Smooth muscle cell (in vitro differentiated cells): ENCODE measurements around the gene PCDHGC5. TPM values are rescaled to one million over a fixed set of nuclear protein-coding genes. Genes with fewer than 3 reads are reported as not detected.

Source experiments
- DNase-seq: peaks from one replicate; lab custom pipeline; 2025; ENCODE audit not compliant: unreplicated experiment; lab: John Stamatoyannopoulos, UW
- H2AFZ ChIP-seq: fragments of 200-600 bp; sonication (generic); 2 replicates; pipeline ENCODE4 v1.6.0; 2016; ENCODE audit warnings: antibody characterized with exemption, low read depth, mild to moderate bottlenecking
- H3F3A ChIP-seq: fragments of 200-600 bp; sonication (generic); 2 replicates; pipeline ENCODE4 v1.6.0; 2017; ENCODE audit warnings: antibody characterized with exemption, low read depth
- H3K27ac ChIP-seq: fragments of 200-600 bp; sonication (generic); 2 replicates; pipeline ENCODE4 v1.5.1; 2016; ENCODE audit warnings: low read depth, mild to moderate bottlenecking
- H3K27me3 ChIP-seq: fragments of 200-600 bp; sonication (generic); 2 replicates; pipeline ENCODE4 v1.6.1; 2016; ENCODE audit warnings: low read depth, mild to moderate bottlenecking
- H3K36me3 ChIP-seq: fragments of 200-600 bp; sonication (generic); 2 replicates; pipeline ENCODE4 v1.5.1; 2016; ENCODE audit warnings: low read depth
- H3K4me1 ChIP-seq: fragments of 200-600 bp; sonication (generic); 2 replicates; pipeline ENCODE4 v1.5.1; 2016; ENCODE audit warnings: low read depth
- H3K4me2 ChIP-seq: fragments of 200-600 bp; sonication (generic); 2 replicates; pipeline ENCODE4 v1.6.0; 2016; ENCODE audit warnings: mild to moderate bottlenecking
- H3K4me3 ChIP-seq: fragments of 200-600 bp; sonication (generic); 2 replicates; pipeline ENCODE4 v1.5.1; 2016; ENCODE audit warnings: mild to moderate bottlenecking
- H3K79me2 ChIP-seq: fragments of 200-600 bp; sonication (generic); 2 replicates; pipeline ENCODE4 v1.6.0; 2016; ENCODE audit warnings: low read depth, mild to moderate bottlenecking
- H3K9ac ChIP-seq: fragments of 200-600 bp; sonication (generic); 2 replicates; pipeline ENCODE4 v1.6.0; 2016; ENCODE audit warnings: low read depth
- H3K9me3 ChIP-seq: fragments of 200-600 bp; sonication (generic); replicated peaks from 2 replicates; pipeline ENCODE4 v1.5.1; 2016; ENCODE audit warnings: low read depth
- H4K20me1 ChIP-seq: fragments of 200-600 bp; sonication (generic); 2 replicates; pipeline ENCODE4 v1.6.0; 2016; ENCODE audit warnings: low read depth
- WGBS: methylation state at CpG from one replicate; pipeline ENCODE4 v1.1.7; 2016; ENCODE audit warnings: low lambda C conversion rate; 5-methylcytosine and 5-hydroxymethylcytosine counted together
- polyA plus RNA-seq: library from polyadenylated mRNA; unstranded; fragments of >200 nt; fragmentation: Nextera tagmentation; extraction: Ambion mirVana; gene quantifications from 2 replicates; pipeline ENCODE4 v1.2.1, GENCODE V29; 2016
- total RNA-seq: library from RNA; depleted of rRNA; stranded (reverse); fragments of >200 nt; gene quantifications from 2 replicates; pipeline ENCODE4 v1.2.3, GENCODE V29; 2014
- TF ChIP-seq, protein P1 (sequence below): fragments of 200-600 bp; sonication (generic); IDR thresholded peaks from 2 replicates; pipeline ENCODE4 v1.5.1; 2017; ENCODE audit warnings: borderline replicate concordance, mild to moderate bottlenecking, antibody characterized with exemption; ENCODE audit not compliant: insufficient read depth, poor library complexity, severe bottlenecking

Gene PCDHGC5
- total and polyA plus RNA-seq, 2 experiments from 2014 or later, result 1.8 to 3.3 TPM

- Histone ChIP-seq H3K27ac (no peak overlapping the region), H3K4me1 (peaks cover 19% of the 10 kb centered on the region), H3K9me3 (no peaks in the 10 kb centered on the region), H3K36me3 (peaks cover 3% of the 10 kb centered on the region), H3K4me2 (no peak overlapping the region), H3K9ac (no peak overlapping the region), H3K4me3 (no peak overlapping the region), H4K20me1 (no peaks in the 10 kb centered on the region), H2AFZ (no peak overlapping the region), H3K79me2 (peaks cover 21% of the 10 kb centered on the region), H3F3A (peaks cover 32% of the 10 kb centered on the region), H3K27me3 (no peaks in the 10 kb centered on the region)
- TF ChIP-seq, protein P1, sequence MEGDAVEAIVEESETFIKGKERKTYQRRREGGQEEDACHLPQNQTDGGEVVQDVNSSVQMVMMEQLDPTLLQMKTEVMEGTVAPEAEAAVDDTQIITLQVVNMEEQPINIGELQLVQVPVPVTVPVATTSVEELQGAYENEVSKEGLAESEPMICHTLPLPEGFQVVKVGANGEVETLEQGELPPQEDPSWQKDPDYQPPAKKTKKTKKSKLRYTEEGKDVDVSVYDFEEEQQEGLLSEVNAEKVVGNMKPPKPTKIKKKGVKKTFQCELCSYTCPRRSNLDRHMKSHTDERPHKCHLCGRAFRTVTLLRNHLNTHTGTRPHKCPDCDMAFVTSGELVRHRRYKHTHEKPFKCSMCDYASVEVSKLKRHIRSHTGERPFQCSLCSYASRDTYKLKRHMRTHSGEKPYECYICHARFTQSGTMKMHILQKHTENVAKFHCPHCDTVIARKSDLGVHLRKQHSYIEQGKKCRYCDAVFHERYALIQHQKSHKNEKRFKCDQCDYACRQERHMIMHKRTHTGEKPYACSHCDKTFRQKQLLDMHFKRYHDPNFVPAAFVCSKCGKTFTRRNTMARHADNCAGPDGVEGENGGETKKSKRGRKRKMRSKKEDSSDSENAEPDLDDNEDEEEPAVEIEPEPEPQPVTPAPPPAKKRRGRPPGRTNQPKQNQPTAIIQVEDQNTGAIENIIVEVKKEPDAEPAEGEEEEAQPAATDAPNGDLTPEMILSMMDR, result no peak
- WGBS, result 96% methylated on average over 2 of the region's 2 CpGs
- DNase-seq, result no peak
Measured at GRCh38 chr5:141503681-141504080, 14.8 kb downstream of the PCDHGC5 start.

GRCh38 chr5:141504216-141504615 is 15.3 kb downstream of the PCDHGC5 start:
- H3F3A ChIP-seq, result peaks cover 32% of the 10 kb centered on the region
- no peaks in the 10 kb centered on the region for H3K27me3 ChIP-seq
- H3K9me3 ChIP-seq, result no peaks in the 10 kb centered on the region
- peaks cover 22% of the 10 kb centered on the region for H3K4me1 ChIP-seq
- no peak overlapping the region for H3K4me3 ChIP-seq
- no peak overlapping the region for H2AFZ ChIP-seq
- no peak overlapping the region for H3K4me2 ChIP-seq
- TF ChIP-seq, protein P1, result no peak
- H3K27ac ChIP-seq, result no peak overlapping the region
- no peak for DNase-seq
- no peak overlapping the region for H3K9ac ChIP-seq
- H4K20me1 ChIP-seq, result no peaks in the 10 kb centered on the region
- 100% methylated on average over 4 of the region's 4 CpGs for whole genome bisulfite sequencing
- H3K36me3 ChIP-seq, result peaks cover 3% of the 10 kb centered on the region
- H3K79me2 ChIP-seq, result peaks cover 21% of the 10 kb centered on the region

GRCh38 chr5:141506381-141507155 is 17.7 kb downstream of the PCDHGC5 start:
- Histone ChIP-seq H3K79me2 (peaks cover 14% of the 10 kb centered on the region), H4K20me1 (no peaks in the 10 kb centered on the region), H3K9me3 (no peaks in the 10 kb centered on the region), H3K4me3 (no peak overlapping the region), H3K27me3 (no peaks in the 10 kb centered on the region), H3K36me3 (peaks cover 3% of the 10 kb centered on the region), H2AFZ (no peak overlapping the region), H3K9ac (no peak overlapping the region), H3F3A (peaks cover 46% of the 10 kb centered on the region), H3K4me1 (peaks cover 28% of the 10 kb centered on the region), H3K4me2 (peak overlapping the region; percentile 82), H3K27ac (peak overlapping the region; percentile 90)
- 92% methylated on average over 8 of the region's 8 CpGs for WGBS
- no peak for DNase-seq
- TF ChIP-seq, protein P1, result no peak
